ENCODE measurements around the gene ARHGEF2.
"Not testable (repeated sequence)": the region's sequence is repeated elsewhere in the genome, so short reads cannot be mapped to it uniquely, and the experiment has no call there.

The ARHGEF2 gene

DNA sequence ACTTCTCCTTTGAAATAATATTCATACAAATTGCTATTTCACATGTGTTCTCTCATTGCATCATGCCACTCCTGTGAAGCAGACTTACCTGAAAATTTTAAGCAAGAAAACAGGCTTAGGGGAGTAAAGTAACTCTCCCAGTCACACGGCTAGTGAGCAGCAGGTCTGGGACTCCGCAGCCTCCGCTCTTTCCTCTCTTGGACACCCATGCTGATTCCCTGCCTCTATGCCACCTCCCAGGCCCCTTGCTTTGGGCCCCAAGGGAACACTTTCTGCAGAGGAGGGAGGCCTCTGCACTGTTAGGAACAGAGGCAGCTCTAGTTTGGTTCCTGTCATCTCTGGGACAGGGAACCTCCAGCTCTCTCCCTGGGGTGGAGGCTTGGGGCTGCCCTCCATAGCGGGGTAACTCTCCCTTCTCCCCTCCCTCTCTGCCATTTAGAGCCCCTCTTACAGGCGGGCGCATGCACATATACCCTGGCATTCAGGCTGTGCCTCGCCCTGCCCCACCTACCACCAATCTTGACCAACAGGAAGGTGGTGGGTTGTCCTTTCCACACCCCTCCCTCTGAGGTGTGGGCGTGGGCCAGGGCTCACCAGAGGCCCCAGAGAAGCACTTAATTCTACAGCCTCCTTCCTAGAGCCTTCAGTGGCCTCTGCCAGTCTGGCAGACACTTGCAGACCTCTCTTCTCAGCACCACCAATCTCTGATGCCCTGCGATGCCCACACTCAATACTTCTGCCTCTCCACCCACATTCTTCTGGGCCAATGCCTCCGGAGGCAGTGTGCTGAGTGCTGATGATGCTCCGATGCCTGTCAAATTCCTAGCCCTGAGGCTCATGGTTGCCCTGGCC is 37.1 kb downstream of the ARHGEF2 start, which contains the start of gene RXFP4:
TSS of gene RXFP4 (plus strand) at position 646 of the 852 bp plus-strand sequence. CDS start at position 718, 72 bp downstream.
- DNase-seq, result no peak

DNA sequence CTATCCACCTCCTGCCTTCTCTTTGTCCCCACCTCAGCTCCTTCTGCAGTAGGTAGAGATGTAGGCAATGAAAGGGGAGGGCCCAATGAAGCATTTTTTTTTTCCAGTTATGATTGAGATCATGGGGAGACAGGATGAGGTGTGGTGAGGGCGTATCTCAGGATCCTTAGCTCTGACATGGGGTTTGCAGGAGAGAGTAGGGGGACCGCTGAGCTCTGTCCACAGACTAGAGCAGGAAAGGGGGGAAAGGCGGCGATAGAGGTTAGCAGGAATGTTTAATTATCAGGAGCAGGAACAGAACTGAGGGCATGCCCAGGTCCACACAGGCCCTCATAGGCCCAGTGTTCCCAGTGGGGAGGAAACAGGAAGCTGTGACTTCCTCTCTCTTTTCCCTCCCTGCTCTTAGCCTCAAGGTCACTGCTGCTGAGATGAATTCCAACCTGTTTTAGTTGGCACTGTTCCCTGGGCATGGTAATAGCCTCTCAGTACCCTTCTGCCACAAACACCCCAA is 37.8 kb downstream of the ARHGEF2 start:
- peak; percentile 66 for DNase-seq

DNA sequence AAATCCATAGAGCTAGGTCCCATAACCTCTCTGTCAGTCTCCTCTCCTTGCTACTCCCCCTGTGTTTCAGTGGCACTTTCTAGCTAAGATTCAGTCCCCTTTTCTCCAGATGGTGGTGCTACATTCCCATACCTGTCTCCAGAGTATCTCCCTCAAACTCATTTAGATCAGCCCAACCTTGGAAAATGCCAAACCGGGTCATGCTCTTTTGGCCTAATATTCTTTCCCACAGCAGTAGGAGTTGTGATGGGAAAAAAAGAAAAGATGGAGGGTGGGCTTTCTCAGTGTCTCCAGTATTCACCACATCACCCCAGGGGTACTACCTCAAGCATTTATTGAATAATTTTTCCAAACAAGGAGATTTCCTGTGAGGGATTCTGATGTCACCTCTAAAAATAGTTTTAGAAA is 40.1 kb downstream of the ARHGEF2 start:
- DNase-seq, result peak; percentile 97

DNA sequence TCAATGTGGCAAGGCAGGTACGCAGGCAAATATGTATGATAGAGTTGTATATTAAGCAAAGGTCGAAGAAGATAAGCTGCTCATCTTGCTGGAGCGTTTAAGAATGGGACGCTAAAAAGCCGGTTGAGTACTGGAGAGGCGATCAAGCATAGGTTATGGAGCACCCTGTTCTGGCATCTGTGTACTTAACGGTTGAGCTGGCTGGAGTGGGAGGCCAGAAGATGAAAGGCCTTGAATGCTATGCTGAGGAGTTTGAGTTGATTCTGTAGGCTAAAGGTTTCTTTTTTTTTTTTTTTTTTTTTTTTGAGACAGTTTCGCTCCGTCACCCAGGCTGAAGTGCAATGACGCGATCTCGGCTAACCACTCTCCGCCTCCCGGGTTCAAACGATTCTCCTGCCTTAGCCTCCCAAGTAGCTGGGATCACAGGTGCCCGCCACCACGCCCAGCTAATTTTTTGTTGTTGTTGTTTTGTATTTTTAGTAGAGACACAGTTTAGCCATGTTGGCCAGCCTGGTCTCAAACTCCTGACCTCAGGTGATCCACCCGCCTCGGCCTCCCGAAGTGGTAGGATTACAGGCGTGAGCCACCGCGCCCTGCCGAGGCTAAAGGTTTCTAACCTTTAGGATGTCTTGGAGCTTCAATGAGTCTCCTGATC is 43.3 kb downstream of the ARHGEF2 start:
- DNase-seq, result peak; percentile 86

DNA sequence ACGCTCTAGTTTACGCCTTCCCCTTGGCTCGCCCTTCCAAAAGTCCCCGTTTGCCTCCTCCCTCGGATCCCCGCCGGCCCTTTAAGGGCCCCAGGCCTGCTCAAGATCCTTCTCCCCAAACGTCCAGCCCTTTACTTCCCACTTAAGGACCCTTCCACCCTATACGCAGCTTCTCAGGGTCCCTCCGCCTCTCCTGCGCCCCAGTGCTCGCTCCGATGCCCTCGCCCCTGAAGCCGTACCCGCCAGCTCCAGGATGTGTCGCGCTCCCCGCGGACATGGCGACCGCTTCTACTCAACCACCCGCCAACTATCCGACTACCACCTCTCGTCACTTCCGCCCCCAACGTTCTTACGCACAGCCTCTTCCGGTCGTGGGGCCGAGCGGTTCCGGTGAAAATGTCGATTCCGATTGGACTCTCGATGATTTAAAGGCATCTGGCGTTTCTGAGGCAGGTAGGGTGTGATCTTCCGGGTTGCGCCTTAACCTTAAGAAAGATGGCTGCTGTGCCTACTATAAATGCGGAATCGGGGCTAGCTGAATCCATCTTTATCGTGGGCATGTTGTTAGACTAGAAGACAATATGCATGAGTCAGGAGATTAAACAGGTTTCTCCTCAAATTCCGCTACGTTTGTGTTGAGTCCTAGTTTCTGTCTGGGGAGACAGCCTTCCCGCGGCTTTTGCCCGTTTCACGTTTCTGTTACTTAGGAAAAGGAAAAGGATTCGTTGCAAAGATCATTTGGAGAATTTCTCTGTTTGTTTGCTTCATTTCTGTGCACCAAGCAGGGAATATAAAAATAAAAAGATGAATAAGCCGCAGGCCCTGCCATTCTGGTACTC is 44.0 kb downstream of the ARHGEF2 start, which contains the start of gene KHDC4:
TSS of gene KHDC4 (minus strand) at position 317 of the 839 bp plus-strand sequence. CDS start at position 277, 40 bp downstream.
- DNase-seq, result peak; percentile 100

GRCh38 chr1:155933591-155934096 is 44.7 kb downstream of the ARHGEF2 start:
- no peak for DNase-seq

DNA sequence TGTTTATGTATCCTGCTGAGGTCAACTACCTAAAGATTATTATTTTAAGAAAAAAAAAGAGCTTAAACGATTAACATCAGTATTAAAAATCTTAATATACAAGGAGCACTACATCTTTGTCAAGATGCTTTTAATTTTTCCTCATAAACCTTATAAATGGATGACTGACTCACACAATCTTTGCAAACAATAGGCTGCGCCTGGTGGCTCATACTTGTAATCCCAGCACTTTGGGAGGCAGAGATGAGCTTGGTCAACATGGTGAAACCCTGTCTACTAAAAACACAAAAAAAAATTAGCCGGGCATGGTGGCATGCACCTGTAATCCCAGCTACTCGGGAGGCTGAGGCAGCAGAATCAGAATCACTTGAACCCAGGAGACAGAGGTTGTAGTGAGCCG is 45.9 kb downstream of the ARHGEF2 start:
- DNase-seq, result no peak

- no peak for DNase-seq
Measured at GRCh38 chr1:155932081-155932480, 46.3 kb downstream of the ARHGEF2 start.

DNA sequence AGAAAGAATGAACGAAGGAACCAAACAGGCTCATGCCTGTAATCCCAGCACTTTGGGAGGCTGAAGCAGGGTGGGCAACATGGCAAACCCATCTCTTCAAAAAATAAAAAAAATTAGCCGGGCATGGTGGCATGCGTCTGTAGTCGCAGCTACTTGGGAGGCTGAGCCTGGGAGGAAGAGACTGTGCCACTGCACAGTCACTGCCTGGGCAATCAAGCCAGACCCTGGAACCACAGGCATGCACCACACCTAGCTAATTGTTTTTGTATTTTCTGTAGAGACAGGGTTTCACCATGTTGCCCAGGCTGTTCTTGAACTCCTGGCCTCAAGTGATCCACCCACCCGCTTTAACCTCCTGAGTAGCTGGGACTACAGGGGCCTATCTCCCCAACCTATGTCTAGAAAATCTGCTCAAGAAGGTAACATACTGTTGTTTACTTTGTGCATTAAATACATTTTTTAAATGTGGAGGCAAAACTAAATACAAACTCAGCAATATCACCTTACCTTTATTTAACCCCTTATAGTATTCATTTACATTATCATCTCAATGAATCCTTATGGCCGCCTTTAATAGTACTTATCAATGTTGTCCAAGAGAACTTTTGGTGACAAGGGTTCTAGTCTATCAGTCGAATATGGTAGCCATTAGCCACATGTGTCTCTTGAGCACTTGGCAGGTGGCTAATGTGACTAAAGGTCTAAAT is 46.9 kb downstream of the ARHGEF2 start:
- DNase-seq, result no peak

- DNase-seq, result not testable (repeated sequence)
Measured at GRCh38 chr1:155930725-155931124, 47.6 kb downstream of the ARHGEF2 start.

DNA sequence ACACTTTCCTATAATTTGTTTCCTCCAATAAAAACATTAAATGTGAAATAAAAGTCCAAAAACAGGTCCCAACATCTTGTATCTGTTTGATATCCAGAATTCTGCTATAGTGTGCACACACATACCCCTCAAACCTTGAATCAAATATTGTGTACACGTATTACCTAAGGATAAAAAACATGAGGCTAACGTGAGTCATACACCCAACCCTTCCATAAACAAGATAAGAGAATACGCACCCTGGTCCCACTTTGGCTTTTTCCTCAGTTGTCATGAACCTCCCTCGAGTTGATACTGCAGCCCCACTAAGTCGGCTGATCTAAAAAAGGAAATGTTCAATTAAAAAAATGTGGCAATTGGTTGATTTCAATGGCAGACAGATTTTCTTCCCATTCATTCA is 49.3 kb downstream of the ARHGEF2 start:
- no peak for DNase-seq

- DNase-seq, result no peak
Measured at GRCh38 chr1:155925506-155925905, 52.8 kb downstream of the ARHGEF2 start.

DNA sequence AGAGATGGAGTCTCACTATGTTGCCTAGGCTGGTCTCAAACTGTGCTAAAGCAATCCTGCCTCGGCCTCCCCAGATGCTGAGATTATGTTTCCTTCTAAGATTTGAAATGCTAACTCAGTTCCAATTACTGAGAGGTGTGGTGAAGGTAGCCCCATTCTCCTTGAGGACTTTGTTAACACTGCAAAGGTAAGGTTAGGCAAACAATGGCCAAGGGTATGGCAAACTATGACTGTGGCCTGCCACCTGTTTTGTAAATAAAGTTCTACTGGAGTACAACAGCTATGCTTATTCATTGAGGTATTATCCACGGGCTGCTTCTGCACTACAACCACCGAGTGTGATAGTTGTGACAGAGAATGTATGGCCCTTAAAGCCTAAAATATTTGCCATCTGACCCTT is 57.6 kb downstream of the ARHGEF2 start:
- no peak for DNase-seq

- no peak for DNase-seq
Measured at GRCh38 chr1:155919801-155920200, 58.5 kb downstream of the ARHGEF2 start.

DNA sequence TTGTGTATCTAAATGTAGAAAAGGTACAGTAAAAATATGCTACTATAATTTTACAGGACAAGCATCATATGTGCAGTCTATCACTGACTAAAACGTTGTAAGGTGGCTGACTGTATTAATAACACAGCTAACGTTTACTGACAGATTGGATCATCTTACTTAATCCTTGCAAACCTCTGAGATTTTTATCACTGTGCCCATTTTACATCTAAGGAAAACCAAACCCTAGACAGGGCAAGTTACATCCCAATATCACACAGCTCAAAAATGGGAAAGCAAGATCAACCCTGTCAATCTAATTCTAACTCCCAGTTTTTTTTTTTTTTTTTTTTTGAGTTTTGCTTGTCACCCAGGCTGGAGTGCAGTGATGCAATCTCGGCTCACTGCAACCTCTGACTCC is 59.7 kb downstream of the ARHGEF2 start:
- DNase-seq, result no peak

DNA sequence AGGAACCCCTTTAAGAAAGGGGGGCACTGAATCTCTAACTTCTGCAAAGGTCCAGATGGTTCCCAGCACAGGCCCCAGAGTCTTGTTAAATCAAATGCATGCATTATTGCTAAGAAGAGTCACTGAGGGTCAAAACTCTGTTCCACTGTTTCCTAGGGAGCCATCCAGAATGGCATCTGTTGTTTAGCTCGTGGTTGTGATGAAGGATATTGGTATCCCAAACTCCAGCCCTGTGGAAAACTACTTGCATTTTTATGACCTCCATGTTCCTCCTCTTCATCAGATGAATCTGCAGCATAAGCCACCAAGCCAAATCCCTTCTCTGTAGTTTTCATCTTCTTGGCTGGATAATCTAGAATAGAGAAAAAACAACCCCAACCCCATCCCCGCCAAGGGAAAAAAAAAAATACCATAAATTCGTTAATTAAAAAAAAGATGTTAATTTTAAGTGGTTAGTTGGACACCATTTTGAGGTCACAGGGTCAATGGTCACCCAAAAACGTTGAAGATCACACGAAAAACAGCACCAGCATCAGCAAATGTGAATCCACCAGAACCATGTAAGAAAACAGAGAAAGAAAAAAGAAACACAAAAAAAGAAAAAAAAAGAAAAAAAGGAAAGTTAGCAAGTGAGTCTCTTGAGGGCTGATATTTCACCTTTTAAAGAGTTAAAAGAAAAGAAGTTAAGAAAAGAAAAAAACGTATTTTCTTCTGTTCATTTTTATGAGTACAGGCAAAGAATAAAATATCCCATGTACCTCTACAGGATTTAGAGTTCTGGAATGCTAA is 64.2 kb downstream of the ARHGEF2 start:
- DNase-seq, result no peak

- no peak for DNase-seq
Measured at GRCh38 chr1:155912056-155912536, 66.3 kb downstream of the ARHGEF2 start.

GRCh38 chr1:155911156-155912055 is 66.9 kb downstream of the ARHGEF2 start, which contains the start of gene RIT1:
TSS of gene RIT1 (minus strand) at chr1:155911349. CDS start at chr1:155910761, 588 bp downstream.
- DNase-seq, result peak; percentile 67

- peak; percentile 47 for DNase-seq
Measured at GRCh38 chr1:155910621-155911121, 67.7 kb downstream of the ARHGEF2 start.

- no peak for DNase-seq
Measured at GRCh38 chr1:155909894-155910293, 68.5 kb downstream of the ARHGEF2 start.
